GM04504 (cell line): Measurements from ENCODE around the gene BDKRB2.

Experiments
- DNase-seq: peaks from one replicate; pipeline ENCODE4 v3.0.0-alpha.2; 2012; ENCODE audit warnings: low read depth

Gene BDKRB2

DNA sequence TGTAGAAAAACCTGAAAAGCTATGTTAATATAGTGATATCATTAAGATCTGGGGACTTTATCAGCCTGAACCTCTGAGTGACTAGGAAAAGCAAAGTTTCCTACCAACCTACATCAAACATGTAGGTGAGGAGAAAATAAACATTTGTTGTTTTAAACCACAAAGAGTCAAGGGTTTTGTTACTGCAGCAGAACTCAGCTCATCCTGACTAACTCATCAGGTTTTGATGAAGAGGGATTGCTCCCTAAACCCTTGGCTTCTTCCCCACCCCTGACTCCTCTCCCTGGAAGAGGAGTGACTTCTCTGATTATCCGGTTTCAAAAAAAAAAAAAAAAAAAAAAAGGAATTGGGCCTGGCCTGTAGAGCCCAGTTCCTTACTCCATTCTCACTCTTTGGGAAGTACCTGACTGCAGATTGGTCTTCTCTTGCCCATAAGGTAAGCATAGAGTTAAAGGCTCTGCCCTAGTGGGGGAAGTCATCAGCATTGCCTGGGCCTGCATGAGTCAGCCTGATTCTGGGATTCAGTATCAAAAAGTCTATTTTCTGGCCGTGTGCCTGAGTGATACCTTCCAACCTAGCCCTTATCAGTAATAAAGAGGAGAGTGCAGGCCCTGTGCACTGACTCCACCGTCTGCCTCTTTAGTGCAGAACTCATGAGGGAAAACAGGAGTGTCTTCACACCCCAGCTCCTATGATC is 68.3 kb downstream of the BDKRB2 start:
- no peak for DNase-seq

DNA sequence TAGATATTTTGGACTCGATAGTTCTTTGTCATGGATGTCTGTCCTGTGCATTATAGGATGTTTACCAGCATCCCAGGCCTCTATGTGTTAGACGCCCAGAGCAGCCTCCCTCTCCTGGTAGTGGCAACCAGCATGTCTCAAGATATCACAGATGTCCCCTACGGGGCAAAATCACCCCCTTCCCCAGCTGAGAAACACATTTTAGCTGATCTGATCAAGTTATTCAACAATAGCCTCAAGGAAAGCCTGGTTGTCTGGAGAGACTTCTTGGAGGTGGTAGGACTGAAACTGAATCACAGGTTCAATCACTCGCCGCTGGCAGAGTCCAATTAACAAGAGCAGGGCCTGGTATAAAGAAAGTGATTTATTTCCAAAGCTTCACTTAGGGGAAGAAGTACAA is 69.0 kb downstream of the BDKRB2 start:
- no peak for DNase-seq

DNA sequence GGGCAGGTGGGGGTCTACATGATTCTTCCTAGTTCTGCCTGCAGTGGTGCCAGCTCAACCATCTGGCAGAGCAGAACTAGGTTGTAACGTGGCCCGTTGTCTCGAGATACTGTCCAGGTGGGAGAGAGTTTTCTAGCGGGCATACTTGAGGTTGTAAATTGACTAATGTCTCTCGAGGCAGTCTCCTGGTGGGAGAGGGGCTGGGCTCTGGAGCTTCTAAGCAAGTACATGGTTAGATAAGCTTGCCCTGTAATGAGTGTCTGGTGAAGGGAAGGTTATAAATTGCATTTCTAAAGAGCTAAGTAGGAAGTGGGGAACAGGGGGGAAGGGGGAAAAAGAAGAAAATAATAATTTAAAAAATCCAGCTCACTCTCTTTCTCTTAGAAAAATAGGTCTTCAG is 69.5 kb downstream of the BDKRB2 start:
- no peak for DNase-seq

DNA sequence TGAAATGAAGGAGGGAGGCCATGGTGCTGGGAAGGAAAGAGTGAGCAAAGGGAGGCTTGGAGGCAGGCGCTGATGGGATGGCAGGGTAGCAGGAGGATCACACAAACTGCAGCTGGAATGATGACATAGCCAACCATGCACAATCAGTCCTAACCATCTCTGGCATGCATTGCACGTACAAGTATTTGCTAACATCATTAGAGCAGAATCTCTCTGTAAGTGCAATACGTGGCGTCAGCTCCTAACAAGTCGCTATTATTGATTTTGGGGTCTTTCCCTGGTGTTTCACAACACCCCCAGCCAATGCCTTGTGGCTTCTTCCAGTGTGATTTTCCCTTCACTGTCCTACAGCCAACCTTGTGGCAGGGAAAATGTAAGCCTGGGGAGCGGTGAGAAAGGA is 69.9 kb downstream of the BDKRB2 start:
- peak; percentile 45 for DNase-seq

GRCh38 chr14:96275177-96276112 is 70.8 kb downstream of the BDKRB2 start:
- DNase-seq, result peak; percentile 42

DNA sequence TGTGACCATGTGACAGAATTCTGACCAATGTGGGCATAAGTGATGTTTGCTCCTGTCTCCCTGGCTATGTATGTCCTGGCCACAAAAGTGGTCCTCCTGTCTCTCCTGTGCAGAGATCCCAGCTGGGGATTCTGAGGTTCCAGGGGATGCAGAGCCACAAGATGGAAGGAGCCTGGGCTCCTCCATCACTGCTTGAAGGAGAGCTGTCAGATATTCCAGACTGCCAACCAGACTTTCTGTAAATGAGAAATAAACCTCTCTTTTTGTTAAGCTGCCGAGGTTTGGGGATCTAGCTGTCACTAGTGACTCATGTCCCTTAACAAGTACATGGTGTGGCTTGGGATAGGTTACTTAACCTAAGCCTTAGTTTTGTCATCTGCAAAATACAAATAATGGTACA is 73.3 kb downstream of the BDKRB2 start:
- DNase-seq, result no peak

DNA sequence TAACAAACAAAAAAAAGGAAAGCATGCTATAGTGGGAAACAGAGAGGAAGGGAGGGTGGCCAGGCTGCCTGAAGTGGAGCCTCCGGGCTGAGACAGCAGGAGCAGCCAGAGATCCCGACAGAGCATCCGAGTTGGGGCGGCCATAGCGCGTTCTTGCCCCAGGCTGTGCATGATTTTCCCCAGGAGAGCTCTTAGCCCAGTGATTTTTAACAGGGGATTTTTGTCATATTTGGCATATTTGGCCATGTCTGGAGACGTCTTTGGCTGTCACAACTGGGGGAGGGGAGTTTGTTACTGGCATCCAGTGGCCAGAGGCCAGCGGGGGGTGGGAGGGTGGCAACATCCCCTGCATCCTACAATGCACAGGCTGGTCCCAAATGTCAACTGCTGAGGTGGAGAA is 74.9 kb downstream of the BDKRB2 start:
- DNase-seq, result no peak

GRCh38 chr14:96280104-96280503 is 75.5 kb downstream of the BDKRB2 start:
- no peak for DNase-seq

GRCh38 chr14:96281486-96281885 is 76.8 kb downstream of the BDKRB2 start:
- no peak for DNase-seq

DNA sequence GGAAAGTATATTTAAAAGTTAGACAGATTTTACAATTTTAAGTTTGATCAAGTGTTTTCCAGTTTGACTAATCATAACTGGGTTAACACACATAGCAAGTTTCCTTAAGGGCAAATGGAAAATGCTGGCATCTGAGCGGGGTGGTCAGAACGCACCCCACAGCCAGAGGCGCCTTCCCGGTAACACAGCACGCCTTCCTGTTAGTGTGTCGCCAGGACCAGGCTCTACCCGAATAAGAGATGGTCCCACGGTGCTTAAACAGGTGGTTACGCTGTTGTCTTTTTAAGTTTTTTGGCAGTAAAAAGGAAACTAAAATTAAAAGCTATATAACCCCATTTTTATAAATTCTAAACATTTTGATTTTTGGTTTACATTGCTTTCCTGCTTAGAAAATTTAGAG is 79.4 kb downstream of the BDKRB2 start:
- DNase-seq, result no peak

- DNase-seq, result no peak
Measured at GRCh38 chr14:96284430-96284829, 79.8 kb downstream of the BDKRB2 start.

DNA sequence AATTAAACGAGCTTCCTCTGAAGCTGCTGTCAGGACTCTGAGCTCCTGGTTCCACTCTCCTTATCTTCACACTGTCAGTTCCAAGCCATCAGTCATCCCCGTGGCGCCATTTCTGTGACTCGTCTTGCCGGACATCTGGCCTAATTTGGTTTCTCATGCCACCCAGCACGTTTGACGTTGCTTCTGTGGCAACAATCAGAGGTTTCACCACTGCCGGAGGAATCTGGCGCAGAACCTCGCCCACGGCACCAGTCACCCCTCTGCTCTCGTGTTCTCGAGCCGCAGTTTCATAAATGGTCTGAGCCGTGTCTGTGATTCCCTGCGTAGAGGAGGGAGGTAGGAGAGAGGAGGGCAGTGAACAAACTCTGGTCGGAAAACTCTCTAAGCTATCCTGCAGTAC is 81.0 kb downstream of the BDKRB2 start:
- DNase-seq, result no peak

- DNase-seq, result no peak
Measured at GRCh38 chr14:96286251-96286650, 81.6 kb downstream of the BDKRB2 start.

DNA sequence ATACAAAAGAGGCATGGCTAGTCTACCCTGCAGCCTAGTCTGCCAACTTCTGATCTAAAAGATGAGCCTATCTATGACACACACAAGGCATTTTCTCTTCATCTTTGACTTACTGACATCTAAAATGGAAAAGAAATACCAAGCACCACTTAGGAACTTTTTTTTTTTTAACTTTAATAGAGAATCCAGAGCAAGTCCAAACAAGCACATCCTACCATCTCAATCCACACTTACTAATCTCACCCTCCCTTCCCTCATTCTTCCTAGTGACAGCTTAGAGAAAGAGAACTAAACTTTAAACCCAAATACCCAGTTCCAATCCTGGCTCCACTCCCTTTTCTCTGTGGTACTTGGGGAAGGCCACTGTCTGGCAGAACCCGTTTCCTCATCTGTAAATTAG is 83.2 kb downstream of the BDKRB2 start:
- DNase-seq, result no peak
